Endometrium (tissue), 2 donors: ENCODE data around the gene ZNF90.
"Not testable (repeated sequence)": the region's sequence is repeated elsewhere in the genome, so short reads cannot be mapped to it uniquely, and the experiment has no call there.

Source experiments
- FAIRE-seq: peaks from 2 replicates; lab custom pipeline; 2012; peaks lifted over from hg19 to GRCh38; lab: Jason Lieb, UNC
- donor health status: control.
- donor health status: control.

ZNF90 gene

GRCh38 chr19:20077791-20078463 lies at the start of gene ZNF90:
Gene ZNF90 (plus strand): TSS chr19:20078000. CDS start chr19:20078133, 133 bp downstream.
- FAIRE-seq, result peak; percentile 94

GRCh38 chr19:20028611-20029010 lies 49.2 kb upstream of the ZNF90 start:
- no peak for FAIRE-seq

GRCh38 chr19:20035935-20036334 lies 41.9 kb upstream of the ZNF90 start:
- FAIRE-seq, result no peak

GRCh38 chr19:20038358-20039202 lies 39.2 kb upstream of the ZNF90 start:
- no peak for FAIRE-seq

- FAIRE-seq, result peak; percentile 95
Measured at GRCh38 chr19:20039203-20039723, 38.5 kb upstream of the ZNF90 start, which contains the start of gene ZNF682. Gene ZNF682 (minus strand): TSS chr19:20039505. CDS start chr19:20039345, 160 bp downstream.

DNA sequence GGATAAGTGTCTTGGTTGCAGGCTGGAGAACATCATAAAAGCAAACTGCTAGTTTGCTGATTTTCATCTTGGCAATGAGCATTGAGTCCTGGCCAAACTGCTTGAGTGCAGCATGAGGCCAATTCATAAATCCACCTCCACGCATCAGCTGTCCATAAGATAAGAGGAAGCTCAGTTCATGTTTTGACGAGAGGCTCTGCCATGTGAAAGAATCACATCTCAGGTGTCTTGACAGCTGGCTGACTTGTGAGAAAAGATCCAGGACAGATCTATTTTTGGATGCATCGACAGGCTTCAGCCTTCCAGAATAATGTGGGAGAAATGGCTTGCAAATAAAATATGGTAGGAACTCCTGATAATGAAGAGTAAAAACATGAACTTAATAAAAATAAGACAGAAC lies 33.1 kb upstream of the ZNF90 start:
- no peak for FAIRE-seq

DNA sequence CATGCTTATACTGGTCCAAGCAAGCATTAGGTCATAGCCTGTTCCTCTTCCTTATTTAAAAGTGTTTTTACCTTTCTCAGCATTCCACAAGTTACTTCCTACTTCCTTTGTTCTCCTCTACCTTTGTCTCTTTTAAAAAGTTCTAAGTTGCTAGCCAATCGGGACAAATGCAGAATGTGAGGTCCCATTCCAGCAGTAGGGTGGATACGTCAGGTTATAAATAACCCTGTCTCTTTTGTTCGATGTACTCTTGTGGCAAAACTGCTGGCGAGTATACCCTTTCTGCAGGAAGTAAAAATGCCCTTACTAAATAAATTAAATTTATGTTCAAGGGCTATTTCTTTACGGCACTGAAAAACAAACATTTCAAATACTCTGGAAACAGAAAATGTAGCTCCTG lies 32.1 kb upstream of the ZNF90 start:
- FAIRE-seq, result not testable (repeated sequence)

GRCh38 chr19:20051841-20052768 lies 25.7 kb upstream of the ZNF90 start:
- FAIRE-seq, result peak; percentile 99

DNA sequence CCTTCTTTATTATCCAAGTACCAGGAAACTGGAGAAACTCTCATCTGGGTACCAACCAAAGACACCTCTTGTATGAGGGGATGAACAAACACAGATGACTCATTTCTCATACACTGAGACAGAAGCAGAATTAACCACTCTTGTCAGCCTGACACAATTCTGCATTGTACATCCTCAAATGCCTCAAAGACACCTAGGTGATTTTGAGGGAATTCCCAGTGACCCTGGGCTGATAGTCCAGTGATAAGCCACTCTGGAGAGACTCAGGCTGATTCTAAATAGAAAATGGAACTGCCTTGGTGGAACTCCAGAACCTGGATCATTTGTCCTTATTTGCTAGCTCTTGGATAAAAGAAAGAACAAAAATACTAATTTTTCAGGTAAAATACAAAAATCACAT lies 19.1 kb upstream of the ZNF90 start:
- not testable (repeated sequence) for FAIRE-seq

DNA sequence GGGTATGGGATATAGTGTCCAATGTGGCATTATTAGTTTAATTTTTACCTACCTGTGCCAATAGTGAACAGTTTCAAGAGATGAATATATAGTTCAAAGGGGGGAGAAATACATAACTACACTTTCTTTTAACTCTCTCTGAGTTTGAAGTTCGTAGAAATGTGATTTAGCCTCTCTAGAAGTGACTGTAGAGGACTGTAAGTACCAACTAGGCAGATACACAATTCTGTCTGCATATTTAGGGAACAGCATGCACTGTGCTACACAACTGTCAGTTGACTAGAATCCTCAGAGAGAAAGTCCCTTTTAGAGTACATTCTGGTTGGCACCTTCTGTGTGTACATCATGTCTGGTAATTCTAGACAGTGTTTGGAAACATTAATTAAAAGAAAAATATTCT lies 17.5 kb upstream of the ZNF90 start:
- FAIRE-seq, result no peak

DNA sequence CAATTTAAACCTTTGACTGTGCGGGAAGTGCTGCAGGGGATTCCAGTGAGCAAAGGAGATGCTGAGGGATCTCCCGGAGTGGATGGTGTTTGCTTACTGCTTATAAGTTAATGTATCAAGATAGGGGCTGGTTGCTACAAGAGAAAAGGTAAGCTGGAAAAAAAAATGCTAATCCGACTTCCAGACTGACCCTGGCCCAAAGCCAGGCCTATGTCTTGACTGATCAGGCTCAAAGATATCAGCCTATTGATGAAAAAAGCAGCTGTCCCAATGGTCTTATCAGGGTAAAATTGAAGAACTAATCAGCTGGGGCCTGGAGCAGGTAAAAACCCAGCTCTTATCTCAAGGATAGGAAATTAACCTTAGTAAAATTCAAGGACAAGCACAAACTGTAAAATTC lies 10.9 kb upstream of the ZNF90 start:
- FAIRE-seq, result no peak

DNA sequence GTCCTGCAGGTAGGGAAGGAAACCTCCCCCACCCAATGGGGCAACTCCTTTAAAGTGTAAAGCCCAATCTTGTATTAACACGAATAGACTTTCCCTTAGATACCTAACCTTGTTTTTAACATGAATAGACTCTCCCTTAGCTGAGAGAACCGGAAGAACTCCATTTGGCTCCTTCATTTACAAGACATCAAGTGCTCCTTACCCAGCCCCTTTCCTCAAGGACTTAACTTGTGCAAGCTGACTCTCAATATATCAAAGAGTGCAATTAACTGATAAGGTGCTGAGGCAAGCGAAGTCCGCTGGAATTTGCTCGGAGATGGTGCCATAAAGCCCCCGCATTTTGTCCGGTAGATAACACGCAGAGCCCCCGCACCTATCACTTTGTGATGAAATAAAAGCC lies 9.9 kb upstream of the ZNF90 start:
- FAIRE-seq, result no peak

DNA sequence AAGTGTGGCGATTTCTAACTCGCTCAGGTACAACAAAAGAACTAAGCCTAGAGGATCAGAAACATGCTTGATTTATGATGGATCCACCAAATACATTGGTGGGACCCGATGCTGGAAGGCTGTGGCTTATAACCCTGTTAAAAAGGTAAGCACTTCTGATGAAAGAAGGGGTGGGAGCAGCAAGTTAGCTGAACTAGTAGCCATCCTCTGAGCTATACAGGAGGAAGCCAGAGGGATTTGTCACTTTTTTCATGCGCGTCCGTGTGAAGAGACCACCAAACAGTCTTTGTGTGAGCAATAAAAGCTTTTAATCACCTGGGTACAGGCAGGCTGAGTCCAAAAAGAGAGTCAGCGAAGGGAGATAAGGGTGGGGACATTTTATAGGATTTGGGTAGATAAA lies 9.2 kb upstream of the ZNF90 start:
- FAIRE-seq, result not testable (repeated sequence)

GRCh38 chr19:20070691-20071090 lies 7.1 kb upstream of the ZNF90 start:
- FAIRE-seq, result no peak

DNA sequence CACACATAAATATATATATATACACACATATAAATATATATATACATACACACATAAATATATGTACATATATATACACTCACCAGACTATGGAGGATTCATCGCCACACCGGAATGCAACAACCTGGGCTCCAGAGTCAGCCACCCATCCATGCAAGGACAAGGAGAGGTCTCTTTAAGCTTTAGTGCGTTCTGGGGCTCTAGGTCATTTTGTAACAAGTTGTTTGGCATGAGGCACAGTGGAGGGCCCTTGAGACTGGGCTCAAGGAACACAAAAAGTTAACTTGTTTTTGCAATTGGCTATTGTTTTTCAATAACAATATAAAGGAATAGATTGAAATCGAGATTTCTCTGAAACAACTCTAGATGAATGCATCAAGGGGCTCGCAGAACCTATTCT lies 4.9 kb upstream of the ZNF90 start:
- no peak for FAIRE-seq

DNA sequence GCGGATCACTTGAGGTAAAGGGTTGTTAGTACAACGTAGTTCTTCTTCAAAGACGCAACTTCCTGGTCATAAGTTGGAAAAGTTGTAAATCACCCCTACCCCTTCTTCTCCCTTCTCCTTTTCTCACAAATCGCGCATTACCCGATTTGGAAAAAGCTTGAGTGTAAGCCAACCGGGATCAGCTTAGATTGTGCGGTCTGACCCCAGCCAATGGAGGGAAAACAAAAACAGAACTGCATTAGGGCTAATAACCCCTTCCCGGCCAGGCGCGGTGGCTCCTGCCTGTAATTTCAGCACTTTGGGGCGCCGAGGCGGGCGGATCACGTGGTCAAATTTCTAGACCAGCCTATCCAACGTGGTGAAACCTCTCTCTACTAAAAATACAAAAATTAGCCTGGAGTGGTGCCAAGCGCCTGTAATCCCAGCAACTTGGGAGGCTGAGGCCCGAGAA lies 806 bp downstream of the ZNF90 start:
- FAIRE-seq, result no peak

DNA sequence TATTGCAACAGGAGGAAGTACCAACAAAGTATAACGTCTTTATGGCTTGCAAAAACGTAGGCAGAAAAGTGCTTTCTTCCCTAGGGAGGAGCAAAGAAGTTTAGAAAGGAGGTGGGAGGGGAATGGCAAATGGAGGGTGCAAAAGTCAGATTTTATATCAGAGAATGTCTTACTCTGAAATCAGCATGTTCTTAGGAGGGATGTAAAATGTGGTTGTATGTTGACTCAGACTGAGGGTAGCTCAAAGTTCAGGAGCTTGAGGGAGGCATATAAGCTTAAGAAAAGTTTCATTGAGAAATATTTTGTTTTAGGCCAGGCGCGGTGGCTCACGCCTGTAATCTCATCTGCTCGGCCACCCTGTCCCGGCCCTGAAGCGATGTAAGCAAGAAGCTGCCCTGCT lies 1.7 kb downstream of the ZNF90 start:
- no peak for FAIRE-seq

GRCh38 chr19:20080656-20081055 lies 2.9 kb downstream of the ZNF90 start:
- FAIRE-seq, result no peak

GRCh38 chr19:20082232-20082833 lies 4.5 kb downstream of the ZNF90 start:
- FAIRE-seq, result not testable (repeated sequence)

DNA sequence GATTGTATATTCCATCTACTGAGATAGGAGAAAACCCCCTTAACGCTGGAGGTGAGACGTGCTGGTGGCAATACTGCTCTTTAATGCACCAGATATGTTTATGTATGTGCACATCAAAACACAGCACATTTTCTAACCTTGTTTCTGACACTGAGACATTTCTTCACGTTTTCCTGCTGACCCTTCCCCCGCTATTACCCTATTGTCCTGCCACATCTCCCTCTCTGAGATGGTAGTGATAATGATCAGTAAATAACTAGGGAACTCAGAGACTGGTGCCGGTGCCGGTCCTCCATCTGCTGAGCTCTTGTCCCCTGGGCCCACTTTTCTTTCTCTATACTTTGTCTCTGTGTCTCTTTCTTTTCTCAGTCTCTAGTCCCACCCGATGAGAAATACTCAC lies 5.1 kb downstream of the ZNF90 start:
- FAIRE-seq, result not testable (repeated sequence)

GRCh38 chr19:20102097-20102496 lies 24.3 kb downstream of the ZNF90 start:
- FAIRE-seq, result no peak
